HG03095 (cell line): Measurements from ENCODE around the gene AFF3.
A peak's percentile ranks its signal among the peaks of the same experiment; 100 is the strongest.

Source experiments
- ATAC-seq: cut with Tn5 transposase; IDR thresholded peaks from one replicate; pipeline ENCODE4 v1.9.1; 2021; ENCODE audit warnings: moderate library complexity; ENCODE audit not compliant: unreplicated experiment

The AFF3 gene

DNA sequence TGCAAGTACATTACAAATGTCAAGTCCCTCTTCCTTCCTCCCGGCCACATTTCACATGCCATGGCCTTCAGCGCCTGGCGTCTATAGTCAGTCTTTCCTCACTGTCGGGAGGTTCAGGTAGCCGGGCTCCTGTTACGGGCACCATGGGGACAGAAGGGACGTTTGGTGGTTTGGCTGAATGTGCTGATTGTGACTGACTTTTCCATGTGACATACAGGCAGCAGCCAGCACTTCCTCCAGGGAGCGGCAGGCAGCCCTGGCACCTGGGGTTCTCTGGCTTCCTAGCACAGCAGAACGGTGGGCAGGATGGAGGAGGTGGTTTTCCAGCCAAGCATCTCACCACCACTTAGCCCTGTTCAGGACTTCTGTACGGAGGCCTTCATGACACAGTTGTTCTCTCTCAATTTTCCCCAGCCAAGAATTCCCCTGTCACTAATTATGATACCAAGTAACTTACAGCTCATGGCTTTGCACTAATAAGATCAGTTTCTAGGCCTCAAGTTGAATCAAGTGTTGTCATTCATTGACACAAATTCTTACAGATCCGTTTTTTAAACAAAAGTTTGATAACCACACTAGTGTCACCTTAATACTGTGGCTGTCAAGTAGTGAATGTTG is 568.6 kb downstream of the AFF3 start:
- no peak for ATAC-seq

DNA sequence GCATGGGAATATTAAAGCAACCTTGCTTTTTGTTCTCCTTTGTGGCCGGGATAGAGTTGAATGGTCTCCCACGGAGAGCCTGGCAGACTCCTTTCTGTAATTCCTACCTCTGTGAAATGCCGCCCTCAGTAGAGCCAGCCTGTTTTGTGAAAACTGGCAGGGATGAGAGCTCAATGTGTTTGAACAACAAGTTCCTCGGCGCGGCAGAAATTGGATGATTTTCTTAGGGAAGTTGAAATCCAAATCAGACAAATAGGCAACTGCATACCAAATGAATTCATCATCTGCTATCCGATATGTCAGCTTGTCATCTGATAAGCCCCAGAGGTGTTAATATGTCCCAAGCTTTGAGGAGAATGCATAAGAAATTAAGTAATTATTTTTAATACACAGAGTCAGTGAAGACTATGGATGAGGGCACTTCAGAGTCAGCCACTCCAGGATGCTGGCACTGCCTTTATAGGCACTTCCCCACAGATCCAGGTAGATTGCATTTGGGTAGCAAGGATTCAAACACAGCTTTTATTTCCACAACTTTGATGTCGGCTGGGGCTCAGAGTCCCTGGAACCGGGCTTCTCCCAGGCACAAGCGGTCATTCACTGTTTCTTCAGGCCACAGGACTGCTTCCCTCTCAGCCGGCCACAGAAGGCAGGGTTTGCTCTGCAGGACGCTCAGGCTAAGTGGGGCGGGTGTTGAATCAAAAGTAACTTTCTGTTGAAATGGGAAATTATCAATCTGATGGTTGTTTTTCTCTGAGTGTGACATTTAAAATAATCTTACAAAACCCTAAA is 569.8 kb downstream of the AFF3 start:
- no peak for ATAC-seq

DNA sequence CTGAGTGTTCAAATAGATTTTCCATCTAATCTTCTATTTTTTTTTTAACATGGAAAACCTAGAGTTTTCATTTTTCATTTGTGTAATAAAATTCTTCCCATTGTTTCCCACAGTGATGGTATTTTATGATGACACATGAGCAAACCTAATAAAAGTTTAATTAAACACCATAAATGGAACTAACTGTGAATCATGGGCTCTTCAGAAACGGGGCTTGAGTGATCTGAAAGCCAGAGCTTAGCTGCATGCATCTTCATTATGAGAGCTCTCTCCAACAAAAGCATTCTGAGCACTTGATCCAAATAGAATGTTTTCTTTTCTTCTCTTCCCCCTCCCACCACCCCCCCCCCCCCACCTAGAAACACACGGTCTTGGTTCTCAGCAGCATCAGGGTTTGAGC is 570.4 kb downstream of the AFF3 start:
- no peak for ATAC-seq

DNA sequence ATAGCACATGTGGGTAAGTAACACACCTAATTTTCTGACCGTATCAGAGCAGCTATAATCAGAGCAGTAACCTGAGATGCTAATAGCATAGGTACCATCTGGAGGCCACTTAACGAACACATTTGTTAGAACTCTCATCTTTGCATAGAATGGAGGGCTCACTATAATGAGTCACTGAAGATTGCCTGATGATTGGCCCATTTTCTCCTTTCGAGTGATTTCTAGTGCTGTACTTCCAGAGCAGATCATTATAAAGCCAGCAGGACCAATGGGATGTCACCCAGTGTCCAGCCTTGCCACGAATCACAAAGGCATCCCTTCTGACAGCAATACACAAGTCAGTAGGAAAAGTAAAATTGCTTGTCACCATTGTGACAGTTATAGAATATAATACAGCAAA is 570.9 kb downstream of the AFF3 start:
- no peak for ATAC-seq

DNA sequence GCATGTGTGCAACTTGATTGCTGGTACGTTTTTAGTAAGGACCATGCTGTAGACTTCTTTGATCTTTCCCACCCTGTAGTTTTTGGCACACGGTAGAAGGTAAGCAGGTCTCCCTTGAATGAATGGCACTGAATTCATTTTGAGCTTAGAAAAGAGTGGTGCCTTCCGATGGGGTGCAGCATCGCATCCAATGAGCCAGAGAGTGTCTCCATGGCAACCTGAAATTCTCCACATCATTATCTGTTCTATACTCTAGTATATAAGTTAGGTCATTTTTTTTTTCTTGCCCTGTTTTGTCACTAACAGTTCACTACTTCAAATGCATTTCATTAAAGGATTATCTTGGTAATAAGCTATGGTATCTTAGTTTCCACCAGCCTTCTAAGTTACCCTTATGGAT is 571.4 kb downstream of the AFF3 start:
- ATAC-seq = no peak

DNA sequence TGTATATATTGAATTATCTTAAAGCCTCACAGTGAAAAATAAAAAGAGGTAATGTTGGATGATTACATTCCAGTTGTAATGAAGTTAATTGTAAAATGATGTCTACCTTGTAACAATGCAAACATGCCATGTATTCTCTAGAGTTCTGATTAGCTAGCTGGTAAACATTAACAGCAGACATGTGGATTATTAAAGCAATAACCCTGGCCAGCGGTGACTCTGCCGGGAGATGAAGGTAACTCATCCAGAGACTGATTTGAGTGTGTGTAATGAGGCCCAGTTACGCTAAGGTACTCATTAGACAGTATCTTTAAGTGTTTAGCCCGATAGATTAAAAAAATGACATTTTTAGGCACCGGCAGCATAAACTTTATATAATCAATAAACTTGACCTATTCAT is 573.0 kb downstream of the AFF3 start:
- no peak for ATAC-seq

DNA sequence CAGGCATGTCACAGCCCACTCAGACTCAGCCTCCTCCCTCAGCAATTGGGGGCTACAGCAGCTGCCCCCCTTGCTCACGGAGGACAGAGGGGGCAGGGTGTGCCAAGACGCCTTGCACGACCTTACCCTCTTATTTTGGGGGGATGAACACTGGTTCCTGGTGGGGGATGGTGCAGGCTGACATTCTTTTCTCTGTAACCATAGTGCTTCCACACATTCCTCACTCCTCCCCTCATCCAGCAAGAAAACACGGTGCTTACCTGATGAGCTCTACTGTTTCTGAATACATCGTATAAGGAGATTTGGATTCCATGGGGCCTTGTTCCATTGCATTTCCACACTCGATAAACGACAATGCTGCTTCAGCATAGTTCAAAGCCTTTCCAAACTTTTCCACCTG is 577.2 kb downstream of the AFF3 start:
- no peak for ATAC-seq

DNA sequence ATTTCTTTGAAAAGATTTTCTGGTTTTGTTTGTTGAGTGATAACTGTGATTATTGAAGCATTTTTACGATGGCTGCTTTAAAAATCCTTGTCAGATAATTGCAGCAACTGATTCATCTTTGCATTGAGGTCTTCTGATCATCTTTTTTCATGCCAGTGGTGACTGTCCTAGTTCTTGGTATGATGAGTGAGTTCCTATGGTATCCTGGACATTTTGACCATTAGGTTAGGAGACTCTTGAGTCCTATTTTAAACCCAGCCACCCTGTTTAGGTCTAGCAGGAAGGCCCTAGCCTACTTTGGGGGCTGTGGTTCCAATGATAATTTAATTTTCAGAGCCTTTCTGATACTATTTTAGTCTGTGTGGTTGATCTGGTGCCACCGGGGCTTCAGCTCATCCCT is 579.9 kb downstream of the AFF3 start:
- ATAC-seq = no peak

DNA sequence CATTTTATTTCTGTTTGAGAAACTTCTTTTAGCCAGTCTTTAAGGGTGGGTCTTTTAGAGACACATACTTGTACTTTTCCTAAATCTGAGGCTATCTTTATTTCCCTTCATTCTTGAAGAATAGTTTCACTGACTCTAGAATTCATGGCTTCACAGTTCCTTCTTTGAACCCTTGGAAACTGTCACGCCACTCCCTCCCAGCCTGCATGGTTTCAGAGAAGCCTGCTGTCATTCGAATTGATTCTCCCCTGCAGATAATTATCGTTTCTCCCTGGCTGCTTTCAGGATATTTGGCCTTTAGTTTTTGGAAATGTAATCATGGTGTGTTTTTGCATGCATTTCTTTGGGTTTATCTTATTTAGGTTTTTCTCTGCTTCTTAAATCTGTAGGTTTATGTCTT is 580.6 kb downstream of the AFF3 start:
- ATAC-seq = no peak

DNA sequence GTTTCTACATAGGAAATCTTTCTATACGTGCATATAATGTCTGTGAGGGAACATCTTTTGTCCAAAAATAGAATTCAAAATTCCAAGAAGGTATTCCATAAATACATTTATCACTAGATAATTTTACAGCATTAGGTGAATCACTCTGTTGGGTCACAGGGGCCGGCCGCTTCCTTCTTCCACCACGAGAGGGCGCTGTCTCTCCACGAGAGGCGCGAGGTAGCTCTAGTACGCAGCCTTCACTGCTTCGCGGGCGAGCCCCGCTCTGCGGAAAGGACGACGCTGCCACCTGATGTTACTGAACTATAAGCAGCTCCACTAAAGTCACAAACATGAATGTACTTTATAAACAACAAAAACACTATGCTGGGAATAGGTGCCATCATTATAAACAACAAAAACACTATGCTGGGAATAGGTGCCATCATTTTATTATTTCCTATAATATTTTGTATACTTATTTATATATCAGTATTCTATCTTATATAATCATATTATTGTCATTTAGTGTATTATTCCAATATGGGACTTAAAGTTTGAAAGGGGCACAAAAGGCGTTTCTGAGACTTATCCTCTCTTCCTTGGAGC is 583.2 kb downstream of the AFF3 start:
- ATAC-seq = peak; percentile 76

DNA sequence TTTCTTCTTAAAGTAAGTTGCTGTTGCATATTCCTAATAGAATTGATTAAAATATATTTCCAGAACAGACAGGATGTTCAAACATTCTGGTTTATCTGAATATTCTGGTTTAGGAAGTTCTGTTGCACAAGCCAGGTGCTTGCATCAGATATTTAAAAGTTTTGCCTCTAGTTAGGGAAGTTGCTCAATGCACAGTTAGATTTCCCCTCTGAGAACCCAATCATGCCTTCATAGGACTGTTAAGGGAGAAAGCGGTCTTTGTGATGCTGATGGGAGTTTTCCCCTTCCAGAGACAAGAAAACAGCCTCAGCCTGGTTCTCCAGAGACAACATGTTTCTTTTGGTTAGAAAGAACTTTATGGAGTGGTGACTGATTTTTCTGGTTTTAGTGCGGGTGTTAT is 587.0 kb downstream of the AFF3 start:
- no peak for ATAC-seq

DNA sequence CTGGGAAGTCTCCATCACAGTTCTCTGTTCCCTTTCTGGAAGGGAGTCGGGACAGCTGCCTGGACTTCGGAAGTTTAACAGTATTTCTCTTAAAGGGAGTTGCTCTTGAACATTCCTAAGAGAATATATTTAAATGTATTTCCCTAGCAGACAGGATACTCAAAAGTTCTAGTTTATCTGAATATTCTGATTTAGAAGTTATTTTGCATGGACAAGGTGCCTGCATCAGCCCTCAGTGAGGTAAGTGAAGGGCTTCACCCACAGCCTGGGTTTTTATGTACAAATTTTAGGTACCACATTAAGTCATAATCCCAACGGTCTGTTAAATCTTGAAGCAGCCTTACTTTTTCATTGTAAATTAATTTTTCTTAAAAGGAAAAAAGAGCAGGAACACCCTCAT is 587.5 kb downstream of the AFF3 start:
- no peak for ATAC-seq

DNA sequence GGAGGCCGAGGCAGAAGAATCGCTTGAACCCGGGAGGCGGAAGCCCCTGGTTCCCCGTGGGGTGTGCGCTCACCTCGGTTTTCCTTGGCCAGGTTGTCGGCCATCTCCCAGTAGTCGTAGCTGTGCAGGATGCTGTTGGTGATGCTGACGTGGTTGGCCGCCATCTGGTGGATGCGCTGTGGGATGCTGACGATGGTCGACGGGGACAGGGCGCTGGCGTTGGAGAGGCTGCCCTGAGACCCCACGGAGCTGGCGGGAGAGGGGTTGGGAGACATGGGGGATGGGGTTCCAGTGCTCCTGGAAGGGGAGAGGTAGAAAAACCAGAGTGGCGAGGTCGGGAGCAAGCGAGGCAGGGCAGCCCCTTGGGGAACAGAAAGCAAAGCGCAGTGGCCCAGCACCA is 588.2 kb downstream of the AFF3 start:
- no peak for ATAC-seq

DNA sequence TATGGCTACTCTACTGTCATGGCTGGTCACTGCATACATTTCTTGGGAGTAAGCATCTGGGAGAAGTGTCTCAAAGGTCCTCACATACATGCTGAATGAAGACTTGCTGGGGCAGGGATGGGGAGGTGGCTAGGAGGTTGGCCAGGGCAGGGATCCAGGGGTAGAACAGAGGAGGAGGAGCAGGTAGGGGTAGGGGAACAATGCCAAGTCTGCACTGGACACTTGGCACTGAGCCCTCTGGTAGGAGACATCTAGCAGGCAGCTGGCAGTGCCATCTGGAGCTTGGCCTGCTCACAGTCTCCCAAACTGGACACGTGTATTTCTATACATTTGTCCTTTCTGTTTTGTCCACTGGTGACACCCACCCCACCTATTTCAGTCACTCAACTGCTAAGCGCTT is 589.9 kb downstream of the AFF3 start:
- no peak for ATAC-seq

DNA sequence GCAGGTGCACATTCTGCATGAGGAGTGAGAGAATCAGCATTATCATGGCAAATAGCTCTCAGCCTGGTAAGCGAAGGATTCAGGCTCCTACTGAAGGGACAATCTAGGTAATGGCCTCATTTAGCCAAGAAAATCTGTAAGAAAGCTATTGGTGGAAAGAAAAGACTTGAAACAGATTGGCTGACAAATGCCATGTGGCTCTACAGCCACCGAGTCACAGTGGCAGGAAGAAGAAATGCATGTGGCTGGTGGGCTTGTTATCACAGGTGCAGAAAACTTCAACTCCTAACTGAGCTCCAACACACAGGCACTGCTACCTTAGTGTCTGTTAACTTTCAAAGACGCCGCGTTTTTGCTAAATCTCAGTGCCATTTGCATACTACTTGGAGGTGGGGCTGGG is 592.0 kb downstream of the AFF3 start:
- ATAC-seq = no peak

DNA sequence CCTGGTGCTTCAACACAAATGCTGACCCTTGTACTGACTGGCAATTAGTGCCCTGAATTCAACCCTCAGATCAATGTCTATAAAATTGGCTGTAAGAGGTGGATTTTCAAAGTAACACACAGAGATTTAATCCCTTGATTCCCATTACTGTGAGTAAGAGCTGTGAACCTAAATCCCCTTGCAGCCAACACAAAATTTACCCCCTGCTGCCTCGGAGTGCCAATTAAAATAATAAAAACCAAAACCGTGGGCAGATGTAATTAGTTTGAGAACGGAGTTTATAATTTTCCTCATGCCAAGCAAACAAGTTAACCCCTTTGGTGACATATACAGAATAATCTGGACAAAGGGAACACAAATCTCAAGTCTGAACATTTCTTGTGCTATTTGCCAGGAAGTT is 596.8 kb downstream of the AFF3 start:
- ATAC-seq = no peak

DNA sequence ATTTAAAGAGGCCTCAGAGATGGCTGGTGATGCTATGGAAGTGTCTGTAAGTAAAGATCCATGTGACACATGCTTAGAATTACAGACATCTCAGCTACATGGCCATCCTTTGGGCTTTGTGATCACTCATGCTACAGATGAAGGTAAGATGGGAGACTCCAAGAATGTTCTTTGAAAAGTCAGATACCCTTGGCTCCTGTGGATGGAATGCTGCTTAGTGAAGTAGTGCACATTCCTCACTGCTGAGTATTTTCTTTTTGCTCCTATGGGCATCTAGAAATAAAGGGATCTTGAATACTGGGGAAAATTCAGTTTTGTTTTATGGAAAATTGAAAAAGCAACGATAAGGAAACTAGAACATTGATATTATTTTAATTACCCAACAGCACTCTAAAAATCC is 597.3 kb downstream of the AFF3 start:
- ATAC-seq = no peak

DNA sequence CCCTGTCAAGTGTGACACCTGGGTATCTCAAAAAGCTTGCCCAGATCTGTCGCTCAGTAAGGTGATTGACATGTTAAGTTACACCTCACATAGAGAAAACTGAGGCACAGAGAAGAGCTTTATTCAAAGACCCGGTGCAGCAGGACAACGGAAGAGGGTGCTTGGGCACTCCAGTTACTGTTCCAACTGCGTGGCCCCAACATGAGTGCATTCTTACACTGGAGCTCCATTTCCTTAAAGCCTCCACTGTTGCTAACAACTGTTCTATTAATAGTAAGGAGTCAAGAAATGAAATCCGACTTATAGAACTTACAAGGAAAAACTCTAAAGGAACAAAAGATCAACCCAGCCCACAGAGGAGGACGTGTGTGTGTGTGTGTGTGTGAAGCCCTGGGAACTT is 597.8 kb downstream of the AFF3 start:
- no peak for ATAC-seq

DNA sequence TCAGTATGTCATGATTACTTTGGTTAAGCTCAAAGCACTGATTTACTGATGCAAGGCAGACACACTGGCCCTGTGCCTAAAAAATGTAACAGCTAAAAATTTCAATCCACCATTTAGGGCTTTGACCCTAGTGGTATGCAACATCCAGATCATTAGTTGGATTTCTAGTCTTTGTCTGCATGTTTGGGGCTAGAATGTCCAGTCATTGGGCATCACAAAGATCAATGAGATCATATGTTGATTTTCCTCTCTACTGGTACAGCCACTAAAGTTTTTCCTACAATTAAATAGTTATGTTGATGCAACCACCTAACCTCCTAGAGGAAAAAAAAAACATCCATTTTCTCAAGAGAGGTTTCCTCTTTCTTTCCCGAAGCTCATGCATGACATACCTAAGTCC is 599.1 kb downstream of the AFF3 start:
- ATAC-seq = no peak

DNA sequence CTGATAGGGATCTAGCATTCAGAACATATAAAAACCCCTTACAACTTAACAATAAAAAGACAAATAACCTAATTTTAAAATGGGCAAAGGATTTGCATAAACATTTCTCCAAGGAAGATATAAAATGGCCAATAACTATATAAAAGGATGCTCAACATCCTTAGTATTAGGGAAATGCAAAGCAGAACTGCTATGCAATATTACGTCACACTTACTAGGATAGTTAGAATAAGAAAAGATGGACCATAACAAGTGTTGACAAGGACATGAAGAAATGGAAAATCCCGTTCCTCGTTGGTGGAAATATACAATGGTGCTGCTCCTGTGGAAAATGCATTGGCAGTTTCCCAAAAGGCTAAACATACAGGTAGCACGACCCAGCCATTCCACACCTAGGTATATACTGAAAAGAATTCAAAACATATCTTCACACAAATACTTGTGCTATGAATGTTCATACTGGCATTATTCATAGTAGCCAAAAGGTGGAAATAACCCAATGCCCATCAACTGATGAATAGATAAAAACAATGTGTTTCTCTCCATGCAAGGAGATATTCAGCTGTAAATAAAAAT is 604.4 kb downstream of the AFF3 start:
- ATAC-seq = no peak

DNA sequence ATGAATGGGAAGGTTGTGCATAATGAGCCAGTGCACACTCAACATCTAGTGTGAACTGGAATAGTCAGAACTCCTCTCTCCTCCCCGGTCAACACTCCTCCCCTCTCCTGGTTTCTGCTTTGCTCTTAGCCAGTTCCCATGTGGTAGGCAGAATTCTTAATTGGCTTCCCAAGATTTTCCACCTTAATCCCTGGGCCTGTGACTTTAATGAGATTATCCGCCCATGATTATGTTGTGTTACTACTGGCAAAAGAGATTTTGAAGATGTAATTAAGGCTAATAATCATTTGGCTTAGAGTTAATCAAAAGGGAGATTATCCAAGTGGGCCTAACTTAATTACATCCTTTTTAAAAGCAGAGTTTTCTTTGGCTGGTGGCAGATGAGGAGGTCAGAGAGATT is 618.3 kb downstream of the AFF3 start:
- no peak for ATAC-seq

DNA sequence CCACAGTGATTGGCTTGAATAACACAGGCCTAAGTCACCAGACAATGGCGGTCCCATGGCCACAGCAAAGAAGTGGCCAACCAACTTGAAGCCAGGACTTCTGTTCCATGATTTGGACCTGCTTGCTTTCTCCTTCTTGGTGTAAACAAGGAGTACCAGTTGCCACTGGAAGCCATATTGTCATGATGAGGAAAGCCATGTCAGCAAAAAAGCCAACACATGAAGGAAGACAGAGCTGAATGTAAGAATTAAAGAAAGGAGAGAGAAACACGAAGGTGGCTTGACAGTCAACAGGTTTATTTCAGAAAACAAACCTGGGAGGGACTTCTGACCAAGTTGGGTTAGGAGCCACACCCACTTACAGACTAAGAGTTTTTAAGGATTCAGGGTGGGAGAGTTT is 620.2 kb downstream of the AFF3 start:
- ATAC-seq = no peak
